B cell (primary cell): ENCODE data around the gene PPP2R5C. TPM values are rescaled to one million over a fixed set of nuclear protein-coding genes. Genes with fewer than 3 reads are reported as not detected.

Experiments
- ATAC-seq: fragments of 200-7000 bp; cut with Tn5 transposase; one replicate; pipeline ENCODE4 v1.10.0; 2021; ENCODE audit warnings: low read depth, mild to moderate bottlenecking, moderate number of reproducible peaks, moderate library complexity
- CTCF ChIA-PET: fragments of 350-600 bp; sonication (Branson Sonifier 250); formaldehyde crosslinking; loops from one replicate; lab custom pipeline; 2021; ENCODE audit warnings: antibody characterized with exemption, inconsistent platforms; lab: Charles Lee
- POLR2A ChIA-PET: fragments of 350-600 bp; sonication (Branson Sonifier 250); formaldehyde crosslinking; loops from one replicate; lab custom pipeline; 2021; ENCODE audit warnings: antibody characterized with exemption; lab: Charles Lee
- DNase-seq: peaks from one replicate; pipeline ENCODE4 v3.0.0; 2013
- H2AFZ ChIP-seq: 2 replicates; pipeline ENCODE4 v1.6.1; 2012; ENCODE audit warnings: mild to moderate bottlenecking, low read depth, low read length; ENCODE audit not compliant: insufficient read depth, poor library complexity, severe bottlenecking
- H3K27ac ChIP-seq, 2 donors: 1 replicate in 1 of 2; 2 replicates in 1 of 2; pipeline ENCODE4 v1.5.1; 2012 to 2013; ENCODE audit warnings: low read length in 2 of 2, mild to moderate bottlenecking in 2 of 2, moderate library complexity in 1 of 2
- H3K27me3 ChIP-seq, 4 experiments: fragments of 200-600 bp in 1 of 4; sonication (generic) in 1 of 4; replicated peaks in 1 of 4; 1 replicate in 2 of 4; 2 replicates in 2 of 4; pipeline versions ENCODE4 v1.6.1 to v1.7.0; 2013 to 2016; ENCODE audit warnings: low read length in 3 of 4, mild to moderate bottlenecking in 2 of 4, mixed read lengths in 1 of 4, moderate library complexity in 1 of 4; ENCODE audit not compliant: insufficient read depth in 4 of 4, control insufficient read depth in 3 of 4; ENCODE audit errors: control extremely low read depth in 1 of 4
- H3K36me3 ChIP-seq, 2 experiments: replicated peaks in 1 of 2; 1 replicate in 1 of 2; 2 replicates in 1 of 2; pipeline versions ENCODE4 v1.6.1 to v1.7.1; 2013; ENCODE audit warnings: low read length in 1 of 2; ENCODE audit not compliant: insufficient read depth in 2 of 2, control insufficient read depth in 1 of 2; ENCODE audit errors: control extremely low read depth in 1 of 2, extremely low read depth in 1 of 2
- H3K4me1 ChIP-seq, 2 donors: fragments of 200-600 bp in 1 of 2; sonication (generic) in 1 of 2; 1 replicate in 1 of 2; 2 replicates in 1 of 2; pipeline versions ENCODE4 v1.5.1 to v1.6.1; 2013 to 2017; ENCODE audit warnings: low read length in 2 of 2; ENCODE audit not compliant: control insufficient read depth in 2 of 2, insufficient read depth in 2 of 2
- H3K4me2 ChIP-seq: replicated peaks from 2 replicates; pipeline ENCODE3; 2012; ENCODE audit warnings: mild to moderate bottlenecking, low read depth, low read length; ENCODE audit not compliant: poor library complexity, severe bottlenecking
- H3K4me3 ChIP-seq, 5 experiments: fragments of 200-600 bp in 1 of 5; sonication (generic) in 1 of 5; 1 replicate in 3 of 5; 2 replicates in 2 of 5; pipeline versions ENCODE4 v1.5.1 to v1.7.0; 2011 to 2016; ENCODE audit warnings: low read length in 4 of 5, mild to moderate bottlenecking in 4 of 5, low read depth in 2 of 5, control low read depth in 1 of 5, moderate library complexity in 1 of 5; ENCODE audit not compliant: insufficient read depth in 1 of 5; ENCODE audit errors: control extremely low read depth in 1 of 5, extremely low read depth in 1 of 5
- H3K79me2 ChIP-seq: fragments of 200-600 bp; sonication (generic); one replicate; pipeline ENCODE4 v1.6.0; 2016; ENCODE audit warnings: low read length; ENCODE audit not compliant: control insufficient read depth, insufficient read depth
- H3K9ac ChIP-seq: fragments of 200-600 bp; sonication (generic); 2 replicates; pipeline ENCODE4 v1.6.1; 2017; ENCODE audit warnings: mild to moderate bottlenecking, low read length, moderate library complexity
- H3K9me3 ChIP-seq, 3 donors: one replicate each; pipeline versions ENCODE4 v1.6.1 to v1.7.1; 2013; ENCODE audit warnings: low read length in 2 of 3; ENCODE audit not compliant: control insufficient read depth in 2 of 3, insufficient read depth in 1 of 3; ENCODE audit errors: control extremely low read depth in 1 of 3
- H4K20me1 ChIP-seq: 2 replicates; pipeline ENCODE4 v1.6.0; 2012; ENCODE audit warnings: mild to moderate bottlenecking, low read length; ENCODE audit not compliant: insufficient read depth, control insufficient read depth, poor library complexity, severe bottlenecking
- H3K27ac Mint-ChIP-seq: one replicate; pipeline ENCODE4 v1.8.0; 2021; ENCODE audit warnings: mixed read lengths
- H3K27me3 Mint-ChIP-seq: one replicate; pipeline ENCODE4 v1.8.0; 2021; ENCODE audit warnings: mixed read lengths
- H3K4me1 Mint-ChIP-seq: one replicate; pipeline ENCODE4 v1.8.0; 2021; ENCODE audit warnings: mixed read lengths
- H3K4me3 Mint-ChIP-seq: one replicate; pipeline ENCODE4 v1.8.0; 2021; ENCODE audit warnings: mixed read lengths
- H3K9me3 Mint-ChIP-seq: one replicate; pipeline ENCODE4 v1.8.0; 2022; ENCODE audit warnings: mixed read lengths; ENCODE audit not compliant: insufficient read depth
- CTCF ChIP-seq: fragments of 200-600 bp; IDR thresholded peaks from one replicate; pipeline ENCODE4 v1.8.0; 2022; ENCODE audit warnings: antibody characterized with exemption, mild to moderate bottlenecking
- EZH2 ChIP-seq: IDR thresholded peaks from 2 replicates; pipeline ENCODE4 v1.6.1; 2012; ENCODE audit warnings: borderline replicate concordance, low read depth, mild to moderate bottlenecking, moderate library complexity, low read length; ENCODE audit not compliant: insufficient read depth, poor library complexity, severe bottlenecking
- WGBS: methylation state at CpG from one replicate; pipeline ENCODE4 v1.1.5; 2013; ENCODE audit warnings: missing lambda C conversion rate; ENCODE audit not compliant: insufficient coverage; 5-methylcytosine and 5-hydroxymethylcytosine counted together
- intact Hi-C: fragments of 100-400 bp; cut with micrococcal nuclease; formaldehyde crosslinking; loops from one replicate; pipeline ENCODE4 v1.10.0; 2022
- polyA plus RNA-seq: library from polyadenylated mRNA; depleted of rRNA; stranded (reverse); fragments of >200 nt; gene quantifications from 2 replicates; pipeline ENCODE4 v1.2.3, GENCODE V29; 2012
- total RNA-seq, 2 donors: library from RNA; stranded (reverse); fragments of 120-200 nt in 1 of 2; gene quantifications; 1 replicate in 1 of 2; 2 replicates in 1 of 2; pipeline versions ENCODE4 v1.2.3 to v1.2.4, GENCODE V29; 2013 to 2022

PPP2R5C gene
- total and polyA plus RNA-seq, 2 donors (not counting 1 experiment from before 2014, with no cell fraction given), result 91.7 to 330 TPM

GRCh38 chr14:101918065-101918989, 156.8 kb downstream of the PPP2R5C start:
- Histone ChIP-seq H3K27me3 (no peaks in the 10 kb centered on the region), H3K79me2 (no peaks in the 10 kb centered on the region), H3K4me1 (no peaks in the 10 kb centered on the region), H3K27ac (no peak overlapping the region), H3K4me2 (no peak overlapping the region), H3K9me3 (no peaks in the 10 kb centered on the region), H3K9ac (no peak overlapping the region), H2AFZ (no peak overlapping the region), H3K36me3 (peaks cover 1 to 44% of the 10 kb centered on the region in 2 experiments), H3K4me3 (no peak overlapping the region), H4K20me1 (no peaks in the 10 kb centered on the region)
- ATAC-seq (no peak), DNase-seq (no peak)
- intact Hi-C loops, result no loop called here
- CTCF ChIA-PET, result interaction anchor here (0.7 kb wide), 1 partner anchor 211 kb away, joined by 3 read pairs; no protein-coding TSS in a partner anchor
- POLR2A ChIA-PET, result interaction anchor here (0.6 kb wide), 1 partner anchor 69 kb away, joined by 5 read pairs; no protein-coding TSS in a partner anchor
- Mint-ChIP-seq H3K9me3 (no peaks in the 10 kb centered on the region), H3K4me1 (peaks cover 3% of the 10 kb centered on the region), H3K27ac (no peak overlapping the region), H3K27me3 (no peaks in the 10 kb centered on the region), H3K4me3 (no peak overlapping the region)
- TF ChIP-seq CTCF (no peak), EZH2 (no peak)
- WGBS, result 100% methylated on average over 5 of the region's 22 CpGs

DNA sequence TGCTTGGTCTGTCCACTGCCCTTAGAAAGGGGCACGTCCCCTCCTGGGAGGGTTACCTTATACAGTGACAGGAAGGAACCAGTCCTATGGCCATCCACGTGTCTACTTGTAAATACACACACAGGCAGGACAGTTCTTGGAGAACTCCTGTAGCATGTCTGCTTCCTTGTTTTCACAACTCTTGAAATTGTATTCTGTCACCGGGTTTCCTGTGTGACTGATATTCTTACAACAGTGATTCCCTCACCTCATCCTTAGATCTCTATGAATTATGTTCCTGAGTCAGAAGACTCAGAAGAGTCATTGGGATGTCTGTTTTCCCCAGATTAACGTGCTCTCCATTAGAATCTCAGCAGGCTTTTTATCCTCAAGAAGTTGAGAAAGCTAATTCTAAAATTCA, 158.8 kb downstream of the PPP2R5C start:
- DNase-seq, result no peak
- H3K27ac ChIP-seq, result no peak overlapping the region
- H3K4me3 ChIP-seq, result no peak overlapping the region
- no peak overlapping the region for H3K4me2 ChIP-seq
- H3K9ac ChIP-seq, result no peak overlapping the region
- Mint-ChIP-seq H3K27ac (no peak overlapping the region), H3K4me3 (no peak overlapping the region), H3K27me3 (no peaks in the 10 kb centered on the region), H3K4me1 (peaks cover 3% of the 10 kb centered on the region), H3K9me3 (no peaks in the 10 kb centered on the region)
- no peaks in the 10 kb centered on the region for H3K4me1 ChIP-seq
- H3K36me3 ChIP-seq, result peaks cover 1 to 34% of the 10 kb centered on the region in 2 experiments
- intact Hi-C loops, result no loop called here
- H2AFZ ChIP-seq, result no peak overlapping the region
- ChIA-PET POLR2A (interaction anchor here (0.6 kb wide), 1 partner anchor 101 kb away, joined by 3 read pairs; no protein-coding TSS in a partner anchor), CTCF (no interaction called here)
- TF ChIP-seq EZH2 (no peak), CTCF (no peak)
- H3K9me3 ChIP-seq, result no peaks in the 10 kb centered on the region
- H3K79me2 ChIP-seq, result no peaks in the 10 kb centered on the region
- ATAC-seq, result no peak
- H4K20me1 ChIP-seq, result no peaks in the 10 kb centered on the region
- no peaks in the 10 kb centered on the region for H3K27me3 ChIP-seq
- 100% methylated on average over 1 of the region's 4 CpGs for WGBS
